Mammary epithelial cell (primary cell): ENCODE measurements around the gene B4GALNT1.

Experiments used
- CTCF ChIP-seq, 2 donors: IDR thresholded peaks in 1 of 2; conservative IDR thresholded peaks in 1 of 2; 2 replicates each; pipeline ENCODE4 v1.5.1; 2011 to 2012; ENCODE audit warnings: inconsistent platforms in 2 of 2, low read length in 2 of 2, mild to moderate bottlenecking in 2 of 2, control low read depth in 1 of 2, low read depth in 1 of 2; ENCODE audit not compliant: insufficient read depth in 1 of 2; ENCODE audit errors: extremely low read depth in 1 of 2
- EZH2 ChIP-seq: IDR thresholded peaks from 2 replicates; pipeline ENCODE4 v1.6.1; 2012; ENCODE audit warnings: low read length, inconsistent platforms, borderline replicate concordance

DNA sequence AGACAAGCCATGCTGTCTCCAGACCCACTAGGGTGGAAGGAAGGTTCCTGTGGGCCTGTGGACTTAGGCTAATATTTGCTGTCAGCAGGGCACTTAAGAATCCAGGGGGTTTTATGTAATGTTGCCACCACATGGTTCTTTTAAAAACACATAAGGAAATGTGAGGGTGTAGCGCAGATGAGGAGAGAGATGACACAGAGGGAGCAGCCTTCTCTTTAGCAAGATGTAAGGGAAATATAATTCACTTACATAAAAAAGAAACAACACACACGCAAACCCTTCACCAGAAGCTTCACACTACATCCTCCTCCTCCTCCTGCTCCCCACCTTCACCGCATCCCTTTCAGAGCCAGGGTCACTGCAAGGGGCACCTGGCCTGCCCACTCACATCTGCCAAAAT is 46.9 kb downstream of the B4GALNT1 start:
- TF ChIP-seq CTCF (conservative IDR thresholded peaks at IDR 0.05 in 1 of 2, IDR thresholded peaks at IDR 0.05 in 1 of 2; ENCODE audit: extremely low read depth in 1 of 2, insufficient read depth in 1 of 2, low read depth in 1 of 2, low read length in 2 of 2) (no peak), EZH2 (no peak)
